Measurements from ENCODE around the gene MORN5.

The MORN5 gene

GRCh38 chr9:122192261-122192875 is 32.7 kb downstream of the MORN5 start:
- DNase-seq (ENCODE audit: low spot score) = no peak

GRCh38 chr9:122192914-122193525 is 33.3 kb downstream of the MORN5 start:
- no peak for DNase-seq (ENCODE audit: low spot score)

- DNase-seq (ENCODE audit: low spot score) = no peak
Observed at GRCh38 chr9:122193651-122194050, 33.9 kb downstream of the MORN5 start.

GRCh38 chr9:122195875-122196274 is 36.2 kb downstream of the MORN5 start:
- no peak for DNase-seq (ENCODE audit: low spot score)

- no peak for DNase-seq (ENCODE audit: low spot score)
Observed at GRCh38 chr9:122197426-122197825, 37.7 kb downstream of the MORN5 start.

GRCh38 chr9:122197882-122198281 is 38.2 kb downstream of the MORN5 start:
- DNase-seq (ENCODE audit: low spot score) = no peak

- DNase-seq (ENCODE audit: low spot score) = no peak
Observed at GRCh38 chr9:122200960-122201595, 41.4 kb downstream of the MORN5 start.

GRCh38 chr9:122201641-122202040 is 41.9 kb downstream of the MORN5 start:
- DNase-seq (ENCODE audit: low spot score) = no peak

GRCh38 chr9:122202111-122202510 is 42.4 kb downstream of the MORN5 start:
- no peak for DNase-seq (ENCODE audit: low spot score)

GRCh38 chr9:122204055-122204454 is 44.3 kb downstream of the MORN5 start:
- no peak for DNase-seq (ENCODE audit: low spot score)

- DNase-seq (ENCODE audit: low spot score) = no peak
Observed at GRCh38 chr9:122204491-122204890, 44.8 kb downstream of the MORN5 start.

- DNase-seq (ENCODE audit: low spot score) = no peak
Observed at GRCh38 chr9:122205176-122205575, 45.5 kb downstream of the MORN5 start.

GRCh38 chr9:122206118-122207046 is 46.7 kb downstream of the MORN5 start:
- no peak for DNase-seq (ENCODE audit: low spot score)

- DNase-seq (ENCODE audit: low spot score) = no peak
Observed at GRCh38 chr9:122207096-122207495, 47.4 kb downstream of the MORN5 start.

- DNase-seq (ENCODE audit: low spot score) = no peak
Observed at GRCh38 chr9:122209451-122209850, 49.7 kb downstream of the MORN5 start.

- no peak for DNase-seq (ENCODE audit: low spot score)
Observed at GRCh38 chr9:122212473-122213004, 52.8 kb downstream of the MORN5 start.

- no peak for DNase-seq (ENCODE audit: low spot score)
Observed at GRCh38 chr9:122213102-122213588, 53.4 kb downstream of the MORN5 start.

- peak; percentile 35 for DNase-seq (ENCODE audit: low spot score)
Observed at GRCh38 chr9:122213589-122214413, 54.1 kb downstream of the MORN5 start.

GRCh38 chr9:122214507-122214906 is 54.8 kb downstream of the MORN5 start:
- no peak for DNase-seq (ENCODE audit: low spot score)

- no peak for DNase-seq (ENCODE audit: low spot score)
Observed at GRCh38 chr9:122215663-122216062, 56.0 kb downstream of the MORN5 start.

GRCh38 chr9:122216138-122216797 is 56.6 kb downstream of the MORN5 start:
- no peak for DNase-seq (ENCODE audit: low spot score)
